PFSK-1 (cell line): ENCODE measurements around the gene CLEC1A.

Experiments used
- FOXP2 ChIP-seq: optimal IDR thresholded peaks from 2 replicates; pipeline ENCODE3; 2011; ENCODE audit warnings: borderline replicate concordance, control low read depth, inconsistent platforms; ENCODE audit not compliant: insufficient read depth; ENCODE audit errors: extremely low read length, extremely low read depth
- POLR2AphosphoS5 ChIP-seq: IDR thresholded peaks from 2 replicates; pipeline ENCODE4 v1.6.1; 2012; ENCODE audit warnings: low read depth, mild to moderate bottlenecking, control low read depth, low read length, moderate library complexity
- SIN3A ChIP-seq: IDR thresholded peaks from 2 replicates; pipeline ENCODE4 v1.6.1; 2012; ENCODE audit warnings: mild to moderate bottlenecking, low read length, moderate library complexity, borderline replicate concordance; ENCODE audit not compliant: insufficient read depth
- TAF1 ChIP-seq: IDR thresholded peaks from 2 replicates; pipeline ENCODE4 v1.6.1; 2012; ENCODE audit warnings: low read length, control low read depth, borderline replicate concordance; ENCODE audit not compliant: insufficient read depth
- TF ChIP-seq, protein P1 (sequence below), 2 experiments: IDR thresholded peaks; 2 replicates each; pipeline versions ENCODE4 v1.6.1 to v1.8.0; 2011 to 2012; ENCODE audit warnings: low read depth in 2 of 2, low read length in 2 of 2, control low read depth in 1 of 2, inconsistent platforms in 1 of 2, mild to moderate bottlenecking in 1 of 2, moderate library complexity in 1 of 2; ENCODE audit not compliant: insufficient read depth in 1 of 2

Gene CLEC1A

DNA sequence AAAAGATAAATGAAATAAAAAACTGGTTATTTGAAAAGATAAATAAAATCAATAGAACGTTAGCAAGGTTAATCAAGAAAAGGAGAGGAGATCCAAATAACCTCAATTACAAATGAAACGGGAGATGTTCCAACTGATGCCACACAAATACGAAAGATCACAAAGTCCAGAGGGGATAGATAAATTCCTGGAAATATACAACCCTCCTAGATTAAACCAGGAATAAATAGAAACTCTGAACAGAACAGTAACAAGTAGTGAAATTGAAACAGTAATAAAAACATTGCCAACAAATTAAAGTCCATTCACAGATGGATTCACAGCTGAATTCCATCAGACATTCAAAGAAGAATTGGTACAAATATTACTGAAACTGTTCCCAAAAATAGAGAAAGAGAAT is 12.4 kb downstream of the CLEC1A start:
- no peak for TF ChIP-seq FOXP2
- no peak for TF ChIP-seq SIN3A
- no peak for TF ChIP-seq POLR2AphosphoS5
- TF ChIP-seq TAF1, result no peak
- TF ChIP-seq, protein P1, sequence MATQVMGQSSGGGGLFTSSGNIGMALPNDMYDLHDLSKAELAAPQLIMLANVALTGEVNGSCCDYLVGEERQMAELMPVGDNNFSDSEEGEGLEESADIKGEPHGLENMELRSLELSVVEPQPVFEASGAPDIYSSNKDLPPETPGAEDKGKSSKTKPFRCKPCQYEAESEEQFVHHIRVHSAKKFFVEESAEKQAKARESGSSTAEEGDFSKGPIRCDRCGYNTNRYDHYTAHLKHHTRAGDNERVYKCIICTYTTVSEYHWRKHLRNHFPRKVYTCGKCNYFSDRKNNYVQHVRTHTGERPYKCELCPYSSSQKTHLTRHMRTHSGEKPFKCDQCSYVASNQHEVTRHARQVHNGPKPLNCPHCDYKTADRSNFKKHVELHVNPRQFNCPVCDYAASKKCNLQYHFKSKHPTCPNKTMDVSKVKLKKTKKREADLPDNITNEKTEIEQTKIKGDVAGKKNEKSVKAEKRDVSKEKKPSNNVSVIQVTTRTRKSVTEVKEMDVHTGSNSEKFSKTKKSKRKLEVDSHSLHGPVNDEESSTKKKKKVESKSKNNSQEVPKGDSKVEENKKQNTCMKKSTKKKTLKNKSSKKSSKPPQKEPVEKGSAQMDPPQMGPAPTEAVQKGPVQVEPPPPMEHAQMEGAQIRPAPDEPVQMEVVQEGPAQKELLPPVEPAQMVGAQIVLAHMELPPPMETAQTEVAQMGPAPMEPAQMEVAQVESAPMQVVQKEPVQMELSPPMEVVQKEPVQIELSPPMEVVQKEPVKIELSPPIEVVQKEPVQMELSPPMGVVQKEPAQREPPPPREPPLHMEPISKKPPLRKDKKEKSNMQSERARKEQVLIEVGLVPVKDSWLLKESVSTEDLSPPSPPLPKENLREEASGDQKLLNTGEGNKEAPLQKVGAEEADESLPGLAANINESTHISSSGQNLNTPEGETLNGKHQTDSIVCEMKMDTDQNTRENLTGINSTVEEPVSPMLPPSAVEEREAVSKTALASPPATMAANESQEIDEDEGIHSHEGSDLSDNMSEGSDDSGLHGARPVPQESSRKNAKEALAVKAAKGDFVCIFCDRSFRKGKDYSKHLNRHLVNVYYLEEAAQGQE (IDR thresholded peaks at IDR 0.05; ENCODE audit: insufficient read depth in 1 of 2, low read depth in 2 of 2, low read length in 2 of 2), result no peak

DNA sequence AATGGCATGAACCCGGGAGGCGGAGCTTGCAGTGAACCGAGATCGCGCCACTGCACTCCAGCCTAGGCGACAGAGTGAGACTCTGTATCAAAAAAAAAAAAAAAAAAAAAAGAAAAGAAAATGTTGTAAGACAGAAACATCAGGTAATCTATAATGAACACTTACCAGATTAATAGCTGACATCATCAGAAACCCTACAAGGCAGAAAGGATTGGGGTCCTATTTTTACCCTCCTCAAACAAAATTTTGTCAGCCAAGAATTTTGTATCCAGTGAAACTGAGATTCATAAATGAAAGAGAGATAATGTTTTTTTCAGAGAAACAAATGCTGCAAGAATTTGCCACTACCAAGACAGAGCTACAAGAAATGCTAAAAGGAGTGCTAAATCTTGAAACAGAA is 14.1 kb downstream of the CLEC1A start:
- TF ChIP-seq TAF1 (no peak), POLR2AphosphoS5 (no peak), SIN3A (no peak), FOXP2 (no peak)
- TF ChIP-seq, protein P1 (IDR thresholded peaks at IDR 0.05; ENCODE audit: insufficient read depth in 1 of 2, low read depth in 2 of 2, low read length in 2 of 2), result no peak

- no peak for TF ChIP-seq SIN3A
- no peak for TF ChIP-seq FOXP2
- TF ChIP-seq, protein P1 (IDR thresholded peaks at IDR 0.05; ENCODE audit: insufficient read depth in 1 of 2, low read depth in 2 of 2, low read length in 2 of 2), result no peak
- no peak for TF ChIP-seq POLR2AphosphoS5
- TF ChIP-seq TAF1, result no peak
These were observed 16.5 kb downstream of the CLEC1A start for GRCh38 chr12:10082117-10082874.

DNA sequence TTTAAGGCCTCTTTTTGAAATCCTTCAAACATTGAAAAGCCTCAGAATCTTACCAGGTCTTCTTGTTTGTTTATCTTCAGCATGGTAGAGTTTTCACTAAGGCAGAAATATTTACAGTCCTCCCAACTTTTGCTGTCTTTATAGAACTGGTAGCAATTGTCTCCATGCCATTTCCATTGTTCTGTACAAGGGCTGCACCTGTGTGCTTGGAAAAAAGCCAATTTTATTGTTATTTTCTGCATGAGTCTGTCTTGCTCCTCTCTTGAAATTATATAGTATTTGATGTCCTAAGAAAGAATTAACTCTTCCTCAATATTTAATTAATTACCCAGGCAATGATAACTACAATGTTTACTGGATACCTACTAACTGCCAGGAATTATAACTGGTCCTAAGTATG is 23.3 kb downstream of the CLEC1A start:
- TF ChIP-seq POLR2AphosphoS5 (no peak), SIN3A (no peak), FOXP2 (no peak), TAF1 (no peak)
- TF ChIP-seq, protein P1 (IDR thresholded peaks at IDR 0.05; ENCODE audit: insufficient read depth in 1 of 2, low read depth in 2 of 2, low read length in 2 of 2), result no peak
